ENCODE measurements around the gene KIAA1958. TPM values are rescaled to one million over a fixed set of nuclear protein-coding genes. Genes with fewer than 3 reads are reported as not detected.

The KIAA1958 gene
- total RNA-seq, 4 donors from 2014 or later: 13.1 to 17.2 (median 16.7) TPM

DNA sequence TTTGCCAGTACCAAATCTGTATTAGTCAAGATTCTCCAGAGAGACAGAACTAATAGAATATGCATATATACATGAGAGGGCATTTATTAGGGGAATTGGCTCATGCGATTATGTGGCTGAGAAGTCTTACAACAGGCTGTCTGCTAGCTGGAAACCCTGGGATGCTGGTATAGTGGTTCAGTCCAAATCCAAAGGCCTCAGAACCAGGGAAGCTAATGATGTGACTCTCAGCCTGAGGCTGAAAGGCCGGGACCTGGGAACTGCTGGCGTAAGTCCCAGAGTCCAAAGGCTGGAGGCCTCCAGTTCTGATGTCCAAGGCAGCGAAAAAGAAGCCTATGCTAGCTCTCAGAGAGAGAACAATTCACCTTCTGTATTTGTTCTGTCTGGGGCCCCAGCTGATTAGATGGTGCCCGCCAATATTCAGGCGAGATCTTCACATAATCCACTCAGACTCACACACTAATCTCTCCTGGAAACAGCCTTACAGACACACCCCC, 84.1 kb downstream of the KIAA1958 start:
- no peaks in the 10 kb centered on the region for H3K27me3 ChIP-seq
- H3K4me1 ChIP-seq: peaks cover 0 to 5% (median 0%) of the 10 kb centered on the region in 4 donors
- peak overlapping the region in 1 of 4 donors; percentile 12 for H3K27ac ChIP-seq
- no peaks in the 10 kb centered on the region for H3K9me3 ChIP-seq
- DNase-seq: peak in 2 of 3 donors; percentile 71 to 77
- TF ChIP-seq POLR2A (IDR thresholded peaks at IDR 0.05): no peak
- TF ChIP-seq, protein P1, sequence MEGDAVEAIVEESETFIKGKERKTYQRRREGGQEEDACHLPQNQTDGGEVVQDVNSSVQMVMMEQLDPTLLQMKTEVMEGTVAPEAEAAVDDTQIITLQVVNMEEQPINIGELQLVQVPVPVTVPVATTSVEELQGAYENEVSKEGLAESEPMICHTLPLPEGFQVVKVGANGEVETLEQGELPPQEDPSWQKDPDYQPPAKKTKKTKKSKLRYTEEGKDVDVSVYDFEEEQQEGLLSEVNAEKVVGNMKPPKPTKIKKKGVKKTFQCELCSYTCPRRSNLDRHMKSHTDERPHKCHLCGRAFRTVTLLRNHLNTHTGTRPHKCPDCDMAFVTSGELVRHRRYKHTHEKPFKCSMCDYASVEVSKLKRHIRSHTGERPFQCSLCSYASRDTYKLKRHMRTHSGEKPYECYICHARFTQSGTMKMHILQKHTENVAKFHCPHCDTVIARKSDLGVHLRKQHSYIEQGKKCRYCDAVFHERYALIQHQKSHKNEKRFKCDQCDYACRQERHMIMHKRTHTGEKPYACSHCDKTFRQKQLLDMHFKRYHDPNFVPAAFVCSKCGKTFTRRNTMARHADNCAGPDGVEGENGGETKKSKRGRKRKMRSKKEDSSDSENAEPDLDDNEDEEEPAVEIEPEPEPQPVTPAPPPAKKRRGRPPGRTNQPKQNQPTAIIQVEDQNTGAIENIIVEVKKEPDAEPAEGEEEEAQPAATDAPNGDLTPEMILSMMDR (IDR thresholded peaks at IDR 0.05): no peak
- H3K36me3 ChIP-seq: peaks cover 0 to 8% (median 0%) of the 10 kb centered on the region in 3 donors
- no peak overlapping the region for H3K4me3 ChIP-seq

DNA sequence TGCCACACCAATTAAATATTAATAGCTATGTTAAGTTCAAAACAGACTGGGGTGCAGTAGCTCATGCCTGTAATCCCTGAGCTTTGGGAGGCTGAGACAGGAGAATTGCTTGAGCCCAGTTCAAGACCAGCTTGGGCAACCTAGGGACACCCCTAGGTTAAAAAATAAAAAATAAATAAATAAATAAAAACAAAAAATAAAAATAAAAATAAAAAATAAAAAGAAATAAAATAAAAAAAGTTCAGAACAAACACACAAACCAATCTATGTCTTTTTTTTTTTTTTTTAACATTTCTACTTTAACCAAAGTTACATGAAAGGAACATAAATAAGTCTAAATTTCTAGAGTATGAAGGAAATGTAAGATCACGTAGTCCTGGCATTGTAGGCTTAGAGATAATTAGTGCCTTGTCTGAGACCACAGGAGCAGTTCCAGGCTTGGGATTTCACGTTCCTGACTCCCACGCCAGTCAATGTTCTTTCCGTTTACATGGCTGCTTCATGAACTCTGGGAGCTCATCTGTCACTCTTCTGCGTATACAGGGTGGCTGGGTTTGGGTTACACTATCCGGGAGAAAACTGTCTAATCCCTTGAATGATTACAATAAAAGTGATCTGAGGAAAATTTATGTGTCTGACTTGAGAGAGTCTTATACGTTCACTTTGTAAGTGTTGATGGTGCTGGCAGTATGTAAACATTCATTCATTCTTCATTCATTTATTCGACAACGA, 85.2 kb downstream of the KIAA1958 start:
- peaks cover 0 to 8% (median 0%) of the 10 kb centered on the region in 3 donors for H3K36me3 ChIP-seq
- peak overlapping the region in 1 of 4 donors; percentile 12 for H3K27ac ChIP-seq
- TF ChIP-seq, protein P1 (IDR thresholded peaks at IDR 0.05): no peak
- TF ChIP-seq POLR2A (IDR thresholded peaks at IDR 0.05): no peak
- no peak overlapping the region for H3K4me3 ChIP-seq
- no peak for DNase-seq
- no peaks in the 10 kb centered on the region for H3K9me3 ChIP-seq
- H3K27me3 ChIP-seq: no peaks in the 10 kb centered on the region
- H3K4me1 ChIP-seq: peaks cover 0 to 5% (median 0%) of the 10 kb centered on the region in 4 donors

DNA sequence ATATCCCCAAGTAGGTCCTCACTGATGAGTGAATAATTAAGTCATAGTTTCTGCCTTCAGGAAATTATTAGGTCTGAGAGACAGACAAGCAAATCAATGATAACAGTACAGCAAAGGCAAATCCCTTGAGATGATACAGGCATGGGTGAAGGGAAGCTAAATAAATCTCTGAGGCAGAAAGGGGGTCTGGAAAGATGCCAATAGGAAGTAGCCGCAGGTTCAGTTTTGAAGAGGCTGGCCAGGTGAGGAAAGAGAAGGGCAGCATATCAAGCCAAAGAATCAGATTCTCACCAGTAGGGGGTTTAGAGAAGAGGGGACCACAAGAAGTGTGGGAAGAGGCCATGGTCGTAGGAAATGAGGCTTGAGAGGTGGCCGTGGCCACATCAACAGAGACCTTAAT, 85.8 kb downstream of the KIAA1958 start:
- no peaks in the 10 kb centered on the region for H3K27me3 ChIP-seq
- H3K4me3 ChIP-seq: no peak overlapping the region
- H3K27ac ChIP-seq: no peak overlapping the region
- DNase-seq: no peak
- no peaks in the 10 kb centered on the region for H3K9me3 ChIP-seq
- peaks cover 0 to 8% (median 0%) of the 10 kb centered on the region in 3 donors for H3K36me3 ChIP-seq
- TF ChIP-seq POLR2A (IDR thresholded peaks at IDR 0.05): no peak
- TF ChIP-seq, protein P1 (IDR thresholded peaks at IDR 0.05): no peak
- peaks cover 0 to 5% (median 0%) of the 10 kb centered on the region in 4 donors for H3K4me1 ChIP-seq

DNA sequence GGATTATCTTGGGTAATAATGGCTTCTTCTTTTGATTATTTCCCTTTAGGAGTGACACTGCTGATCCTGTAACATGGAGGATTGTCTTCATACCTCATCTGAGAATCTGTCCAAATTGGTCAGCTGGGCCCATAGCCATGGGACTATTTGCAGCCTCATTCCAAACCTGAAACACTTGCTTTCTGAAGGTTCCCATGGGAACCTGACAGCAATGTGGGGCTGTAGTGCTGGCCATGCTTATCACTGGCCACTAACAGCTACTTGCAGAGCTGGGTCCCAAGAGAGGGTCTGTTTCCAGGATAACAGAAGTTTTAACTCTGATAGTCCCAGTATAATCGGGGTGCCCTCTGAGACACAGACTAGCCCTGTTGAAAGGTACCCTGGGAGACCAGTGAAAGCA, 87.4 kb downstream of the KIAA1958 start:
- H3K36me3 ChIP-seq: peaks cover 0 to 8% (median 0%) of the 10 kb centered on the region in 3 donors
- H3K4me1 ChIP-seq: peaks cover 0 to 5% (median 0%) of the 10 kb centered on the region in 4 donors
- no peak overlapping the region for H3K4me3 ChIP-seq
- no peaks in the 10 kb centered on the region for H3K27me3 ChIP-seq
- no peak overlapping the region for H3K27ac ChIP-seq
- no peaks in the 10 kb centered on the region for H3K9me3 ChIP-seq
- no peak for DNase-seq
- TF ChIP-seq, protein P1 (IDR thresholded peaks at IDR 0.05): no peak
- TF ChIP-seq POLR2A (IDR thresholded peaks at IDR 0.05): no peak

DNA sequence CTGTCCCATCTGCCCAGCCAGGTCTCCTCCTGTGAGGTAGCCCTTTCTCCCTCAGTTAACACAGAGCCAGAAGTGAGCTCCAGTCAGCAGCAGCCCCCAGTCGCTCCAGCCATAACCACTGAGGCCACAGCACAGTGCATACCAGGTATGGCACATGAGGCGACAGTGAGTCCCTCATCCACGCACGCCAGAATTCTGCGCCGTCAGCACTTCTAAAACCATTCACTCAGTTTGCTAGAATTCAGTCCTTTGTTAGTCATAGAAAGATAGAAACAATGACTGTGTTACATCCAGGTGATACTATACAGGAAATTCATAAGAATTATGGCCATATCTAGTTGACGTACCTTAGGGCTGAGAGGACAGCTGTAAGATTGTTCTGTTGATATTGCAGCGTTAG, 88.5 kb downstream of the KIAA1958 start:
- Histone ChIP-seq H3K27ac (no peak overlapping the region), H3K9me3 (no peaks in the 10 kb centered on the region), H3K4me1 (peaks cover 0 to 5% (median 0%) of the 10 kb centered on the region in 4 donors), H3K27me3 (no peaks in the 10 kb centered on the region), H3K36me3 (peaks cover 0 to 8% (median 0%) of the 10 kb centered on the region in 3 donors), H3K4me3 (no peak overlapping the region)
- TF ChIP-seq, protein P1 (IDR thresholded peaks at IDR 0.05): no peak
- TF ChIP-seq POLR2A (IDR thresholded peaks at IDR 0.05): no peak
- DNase-seq: no peak

Measured in Peyer's patch (tissue), 4 donors.